Neural crest cell (in vitro differentiated cells): ENCODE measurements around the gene KRT5. TPM values are rescaled to one million over a fixed set of nuclear protein-coding genes. Genes with fewer than 3 reads are reported as not detected.
"Not testable (repeated sequence)": the region's sequence is repeated elsewhere in the genome, so short reads cannot be mapped to it uniquely, and the experiment has no call there.

Experiments used
- DNase-seq: peaks from one replicate; pipeline ENCODE4 v3.0.0; 2021; ENCODE audit warnings: low read depth, mixed read lengths, low spot score
- H3K27ac Mint-ChIP-seq: one replicate; pipeline ENCODE4 v1.8.0; 2021; ENCODE audit warnings: mild to moderate bottlenecking, mixed read lengths; ENCODE audit not compliant: unreplicated experiment
- H3K27me3 Mint-ChIP-seq: 2 replicates; pipeline ENCODE4 v1.8.0; 2021; ENCODE audit warnings: low read depth, mild to moderate bottlenecking, mixed read lengths
- H3K36me3 Mint-ChIP-seq: 2 replicates; pipeline ENCODE4 v1.8.0; 2021; ENCODE audit warnings: low read depth, mild to moderate bottlenecking, mixed read lengths
- H3K4me1 Mint-ChIP-seq: 2 replicates; pipeline ENCODE4 v1.8.0; 2021; ENCODE audit warnings: mixed read lengths
- H3K4me3 Mint-ChIP-seq: one replicate; pipeline ENCODE4 v1.8.0; 2021; ENCODE audit warnings: mild to moderate bottlenecking, mixed read lengths
- H3K9me3 Mint-ChIP-seq: 2 replicates; pipeline ENCODE4 v1.8.0; 2021; ENCODE audit warnings: mixed read lengths
- CTCF ChIP-seq: fragments of 200-600 bp; sonication (generic); conservative IDR thresholded peaks from 2 replicates; pipeline ENCODE4 v1.5.0; 2021; ENCODE audit warnings: antibody characterized with exemption, mild to moderate bottlenecking
- total RNA-seq: library from RNA; stranded (reverse); gene quantifications from 2 replicates; pipeline ENCODE4 v1.2.1, GENCODE V29; 2021

Gene KRT5
- total RNA-seq, 1 donor from 2014 or later: not detected

GRCh38 chr12:52488736-52489135, 31.5 kb downstream of the KRT5 start:
- Mint-ChIP-seq H3K36me3 (no peaks in the 10 kb centered on the region), H3K4me3 (no peak overlapping the region), H3K27me3 (peaks cover 52% of the 10 kb centered on the region), H3K27ac (no peak overlapping the region), H3K9me3 (peaks cover 10% of the 10 kb centered on the region), H3K4me1 (no peaks in the 10 kb centered on the region)
- no peak for DNase-seq
- TF ChIP-seq CTCF: no peak

- H3K27ac Mint-ChIP-seq, H3K4me3 Mint-ChIP-seq, H3K36me3 Mint-ChIP-seq, H3K4me1 Mint-ChIP-seq, DNase-seq: not testable (repeated sequence)
- Mint-ChIP-seq H3K9me3 (peaks cover 14% of the 10 kb centered on the region), H3K27me3 (peaks cover 58% of the 10 kb centered on the region)
Observed at GRCh38 chr12:52487744-52488443, 32.3 kb downstream of the KRT5 start.

- Mint-ChIP-seq H3K27ac (no peak overlapping the region), H3K9me3 (peaks cover 17% of the 10 kb centered on the region), H3K36me3 (no peaks in the 10 kb centered on the region), H3K4me1 (no peaks in the 10 kb centered on the region), H3K4me3 (no peak overlapping the region), H3K27me3 (peaks cover 60% of the 10 kb centered on the region)
- no peak for DNase-seq
- no peak for TF ChIP-seq CTCF
Observed at GRCh38 chr12:52487211-52487610, 33.0 kb downstream of the KRT5 start.

GRCh38 chr12:52486166-52487105, 33.8 kb downstream of the KRT5 start:
- no peak overlapping the region for H3K27ac Mint-ChIP-seq
- DNase-seq: no peak
- H3K36me3 Mint-ChIP-seq: no peaks in the 10 kb centered on the region
- H3K4me1 Mint-ChIP-seq: no peaks in the 10 kb centered on the region
- no peak for TF ChIP-seq CTCF
- no peak overlapping the region for H3K4me3 Mint-ChIP-seq
- H3K9me3 Mint-ChIP-seq: peaks cover 17% of the 10 kb centered on the region
- peaks cover 58% of the 10 kb centered on the region for H3K27me3 Mint-ChIP-seq

GRCh38 chr12:52480073-52480472, 40.1 kb downstream of the KRT5 start:
- H3K4me1 Mint-ChIP-seq: no peaks in the 10 kb centered on the region
- no peak overlapping the region for H3K4me3 Mint-ChIP-seq
- H3K9me3 Mint-ChIP-seq: peaks cover 22% of the 10 kb centered on the region

More at GRCh38 chr12:52480073-52480472, 40.1 kb downstream of the KRT5 start:
- Mint-ChIP-seq H3K27me3 (peaks cover 32% of the 10 kb centered on the region), H3K36me3 (no peaks in the 10 kb centered on the region), H3K27ac (no peak overlapping the region)
- no peak for TF ChIP-seq CTCF
- DNase-seq: no peak
